PC-3 (cell line): ENCODE results near the gene TOP2A. TPM values are rescaled to one million over a fixed set of nuclear protein-coding genes. Genes with fewer than 3 reads are reported as not detected.
A peak's percentile ranks its signal among the peaks of the same experiment; 100 is the strongest.

Experiments used
- ATAC-seq: fragments of 200-7000 bp; cut with Tn5 transposase; 2 replicates; pipeline ENCODE4 v1.9.1; 2020; ENCODE audit warnings: mild to moderate bottlenecking, moderate library complexity
- BruUV-seq: library from RNA; stranded (reverse); fragments of 400-500 nt; replicated peaks from 2 replicates; lab custom pipeline; 2021; lab: Mats Ljungman, UMichigan
- CTCF ChIA-PET: fragments of 300-600 bp; sonication (Branson Sonifier 250); formaldehyde crosslinking; loops from one replicate; lab custom pipeline; 2022; ENCODE audit warnings: antibody characterized with exemption; lab: Charles Lee
- POLR2A ChIA-PET: fragments of 300-600 bp; sonication (Branson Sonifier 250); formaldehyde crosslinking; loops from one replicate; lab custom pipeline; 2022; ENCODE audit warnings: antibody characterized with exemption; ENCODE audit not compliant: unreplicated experiment; lab: Charles Lee
- DNase-seq: peaks from one replicate; pipeline ENCODE4 v3.0.0-alpha.2; 2015
- H2AFZ ChIP-seq: fragments of 300-600 bp; sonication (generic); 2 replicates; pipeline ENCODE4 v1.6.0; 2016; ENCODE audit warnings: antibody characterized with exemption, low read length
- H3F3A ChIP-seq: fragments of 300-600 bp; sonication (generic); one replicate; pipeline ENCODE4 v1.6.0; 2017; ENCODE audit warnings: antibody characterized with exemption, low read length, control low read depth, mild to moderate bottlenecking; ENCODE audit not compliant: unreplicated experiment
- H3K27ac ChIP-seq: fragments of 300-600 bp; sonication (generic); 2 replicates; pipeline ENCODE4 v1.5.1; 2016; ENCODE audit warnings: mild to moderate bottlenecking, low read length
- H3K27me3 ChIP-seq: fragments of 300-600 bp; sonication (generic); 2 replicates; pipeline ENCODE4 v1.6.1; 2016; ENCODE audit warnings: low read length, mixed read lengths
- H3K36me3 ChIP-seq: fragments of 300-600 bp; sonication (generic); 2 replicates; pipeline ENCODE4 v1.6.1; 2016; ENCODE audit warnings: low read depth, mixed run types, low read length, mixed read lengths
- H3K4me1 ChIP-seq: fragments of 300-600 bp; sonication (generic); 2 replicates; pipeline ENCODE4 v1.5.1; 2016; ENCODE audit warnings: low read length; ENCODE audit not compliant: insufficient read depth
- H3K4me2 ChIP-seq: fragments of 300-600 bp; sonication (generic); 2 replicates; pipeline ENCODE4 v1.6.0; 2016; ENCODE audit warnings: low read length
- H3K4me3 ChIP-seq: fragments of 300-600 bp; sonication (generic); 2 replicates; pipeline ENCODE4 v1.5.1; 2016; ENCODE audit warnings: mild to moderate bottlenecking, low read length, mixed read lengths
- H3K79me2 ChIP-seq: fragments of 300-600 bp; sonication (generic); 2 replicates; pipeline ENCODE4 v1.6.1; 2017; ENCODE audit warnings: low read length, mixed read lengths
- H3K9ac ChIP-seq: fragments of 300-600 bp; sonication (generic); 2 replicates; pipeline ENCODE4 v1.6.0; 2016; ENCODE audit warnings: mild to moderate bottlenecking, low read length
- H3K9me2 ChIP-seq: fragments of 300-600 bp; sonication (generic); replicated peaks from 2 replicates; pipeline ENCODE4 v1.6.1; 2016; ENCODE audit warnings: mixed run types, low read length, mixed read lengths
- H3K9me3 ChIP-seq: fragments of 300-600 bp; sonication (generic); 2 replicates; pipeline ENCODE4 v1.6.1; 2016; ENCODE audit warnings: low read length, mixed read lengths
- H4K20me1 ChIP-seq: fragments of 300-600 bp; sonication (generic); 2 replicates; pipeline ENCODE4 v1.6.1; 2016; ENCODE audit warnings: low read length, mixed read lengths
- CTCF ChIP-seq: fragments of 300-600 bp; sonication (generic); conservative IDR thresholded peaks from 2 replicates; pipeline ENCODE4 v1.5.1; 2017; ENCODE audit warnings: antibody characterized with exemption, low read depth, mild to moderate bottlenecking, low read length
- EZH2 ChIP-seq: fragments of 300-600 bp; sonication (generic); IDR thresholded peaks from one replicate; pipeline ENCODE4 v1.6.1; 2017; ENCODE audit warnings: antibody characterized with exemption, mild to moderate bottlenecking, low read length; ENCODE audit not compliant: unreplicated experiment
- EZH2phosphoT487 ChIP-seq: fragments of 300-600 bp; sonication (generic); IDR thresholded peaks from 2 replicates; pipeline ENCODE4 v1.6.1; 2018; ENCODE audit warnings: mild to moderate bottlenecking, antibody characterized with exemption, low read length, borderline replicate concordance
- intact Hi-C: fragments of 100-400 bp; cut with micrococcal nuclease; formaldehyde crosslinking; loops from 2 replicates; pipeline ENCODE4 v1.9.0; 2023
- total RNA-seq: library from RNA; depleted of rRNA; stranded (reverse); fragments of >200 nt; gene quantifications from 2 replicates; pipeline ENCODE4 v1.2.3, GENCODE V29; 2014

The TOP2A gene
- total RNA-seq, 1 experiment from 2014 or later: 104 TPM

- Histone ChIP-seq H3K4me3 (peak overlapping the region; percentile 59), H3K9ac (no peak overlapping the region), H3K27me3 (no peaks in the 10 kb centered on the region), H3K9me3 (no peaks in the 10 kb centered on the region), H3K79me2 (no peaks in the 10 kb centered on the region), H3K9me2 (no peaks in the 10 kb centered on the region), H3K4me2 (peak overlapping the region; percentile 86), H2AFZ (peak overlapping the region; percentile 85), H3F3A (no peaks in the 10 kb centered on the region), H3K27ac (no peak overlapping the region), H3K36me3 (no peaks in the 10 kb centered on the region; the same call in 1 of the 2 replicates), H3K4me1 (no peaks in the 10 kb centered on the region), H4K20me1 (no peaks in the 10 kb centered on the region)
- TF ChIP-seq EZH2 (no peak), CTCF (peak; percentile 81), EZH2phosphoT487 (no peak)
- ChIA-PET CTCF (interaction anchor here (0.5 to 0.7 kb wide), 2 partner anchors 40 to 1326 kb away, joined by 4 to 5 read pairs; no protein-coding TSS in a partner anchor), POLR2A (interaction anchor here (0.7 kb wide), 1 partner anchor 37 kb away, joined by 3 read pairs; no protein-coding TSS in a partner anchor)
- no TSS peak for BruUV-seq
- intact Hi-C loops: loop anchor here (1.0 to 2.0 kb wide), 2 partner anchors 55 to 58 kb away; partner anchors contain the start of gene TOP2A
- ATAC-seq (peak; percentile 70), DNase-seq (peak; percentile 87)
Observed at GRCh38 chr17:40358323-40359038, 59.2 kb downstream of the TOP2A start.

- Histone ChIP-seq H3K27ac (no peak overlapping the region), H3K79me2 (no peaks in the 10 kb centered on the region), H3K36me3 (peaks cover 2% of the 10 kb centered on the region; the same call in 1 of the 2 replicates), H3F3A (no peaks in the 10 kb centered on the region), H3K4me3 (no peak overlapping the region), H3K4me1 (no peaks in the 10 kb centered on the region), H4K20me1 (no peaks in the 10 kb centered on the region), H3K9me2 (no peaks in the 10 kb centered on the region), H3K9me3 (no peaks in the 10 kb centered on the region), H3K27me3 (no peaks in the 10 kb centered on the region), H2AFZ (no peak overlapping the region), H3K4me2 (no peak overlapping the region), H3K9ac (no peak overlapping the region)
- intact Hi-C loops: no loop called here
- TF ChIP-seq EZH2phosphoT487 (no peak), EZH2 (no peak)
- BruUV-seq: no TSS peak
- DNase-seq (no peak), ATAC-seq (no peak)
- CTCF ChIA-PET: interaction anchor here (0.6 kb wide), 1 partner anchor 24 kb away, joined by 5 read pairs; no protein-coding TSS in a partner anchor
- POLR2A ChIA-PET: no interaction called here
Observed at GRCh38 chr17:40356990-40357881, 60.5 kb downstream of the TOP2A start.
